ENCODE measurements around the gene TRMT11.

The TRMT11 gene

DNA sequence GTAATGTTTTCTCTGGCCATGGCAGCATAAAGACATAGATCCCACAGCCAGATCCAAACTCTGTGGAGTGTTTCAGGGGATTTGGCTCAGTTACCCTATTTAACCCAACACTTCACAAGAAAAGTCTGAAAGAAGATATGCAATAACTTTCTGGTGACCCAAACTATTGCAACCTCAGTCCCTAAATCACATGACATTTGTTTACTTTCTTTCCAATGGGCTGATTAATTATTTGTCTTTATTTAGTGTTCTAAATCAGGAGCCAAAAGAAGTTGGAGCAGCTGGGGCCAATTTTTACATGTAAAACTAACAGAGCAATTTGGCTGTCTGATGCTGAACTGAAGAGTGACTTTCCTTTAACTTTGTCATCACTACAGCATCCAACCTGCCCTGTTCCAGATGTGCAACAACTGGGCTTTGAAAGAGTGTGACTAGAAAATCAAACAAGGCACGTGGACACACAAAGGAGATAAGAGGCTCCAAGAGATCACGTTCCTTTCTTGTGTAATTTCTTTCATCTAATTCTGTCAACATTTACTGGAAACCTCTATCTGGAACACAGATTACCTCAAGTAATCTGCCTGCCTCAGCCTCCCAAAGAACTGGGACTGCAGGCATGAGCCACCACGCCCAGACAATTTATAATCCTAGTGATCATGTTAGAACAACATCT is 90.8 kb downstream of the TRMT11 start:
- no peak for DNase-seq (ENCODE audit: low read depth)

DNA sequence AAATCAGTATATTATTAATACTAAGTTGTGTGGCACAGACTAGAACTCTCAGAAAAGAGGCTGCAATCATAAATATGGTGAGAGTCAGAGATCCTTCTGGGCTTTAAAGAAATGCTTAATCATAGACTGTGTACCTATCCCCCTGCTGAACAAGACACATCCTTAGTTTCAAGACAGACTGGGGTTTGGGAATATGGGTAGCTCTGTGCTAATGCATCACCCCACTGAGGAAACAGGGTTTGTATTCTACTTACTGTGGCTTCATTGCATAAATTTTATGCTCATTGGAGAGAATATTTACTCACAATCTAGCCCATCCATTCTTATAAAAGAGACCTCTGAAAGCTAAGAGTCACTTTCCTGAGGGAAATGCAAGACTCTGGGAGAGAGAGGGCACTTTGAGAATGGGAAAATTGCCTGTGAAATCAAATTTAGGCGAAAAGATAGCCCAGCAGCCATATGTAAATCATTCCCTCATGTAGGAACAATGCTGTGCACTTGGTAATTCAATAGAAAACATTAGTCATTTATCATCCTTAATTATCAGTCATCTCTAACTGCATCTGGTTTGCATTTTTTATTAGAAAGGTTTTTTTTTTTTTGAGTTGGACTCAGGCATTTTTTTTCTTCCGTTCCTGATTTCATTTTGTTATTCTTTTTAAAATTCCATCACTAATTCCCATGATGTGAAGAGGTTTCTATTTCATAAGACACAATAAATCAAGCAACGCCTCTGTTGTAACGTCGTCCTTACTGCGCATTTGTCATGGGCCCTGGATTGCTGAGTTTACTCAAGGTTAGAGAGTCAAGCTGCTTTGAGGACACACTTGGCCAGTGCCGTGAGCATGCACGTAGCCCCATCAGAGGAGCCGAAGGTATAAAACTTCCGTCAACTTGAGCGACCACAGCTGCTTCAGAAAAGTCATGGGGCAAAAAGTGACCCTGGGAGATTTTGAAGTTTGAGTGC is 91.8 kb downstream of the TRMT11 start:
- no peak for DNase-seq (ENCODE audit: low read depth)

DNA sequence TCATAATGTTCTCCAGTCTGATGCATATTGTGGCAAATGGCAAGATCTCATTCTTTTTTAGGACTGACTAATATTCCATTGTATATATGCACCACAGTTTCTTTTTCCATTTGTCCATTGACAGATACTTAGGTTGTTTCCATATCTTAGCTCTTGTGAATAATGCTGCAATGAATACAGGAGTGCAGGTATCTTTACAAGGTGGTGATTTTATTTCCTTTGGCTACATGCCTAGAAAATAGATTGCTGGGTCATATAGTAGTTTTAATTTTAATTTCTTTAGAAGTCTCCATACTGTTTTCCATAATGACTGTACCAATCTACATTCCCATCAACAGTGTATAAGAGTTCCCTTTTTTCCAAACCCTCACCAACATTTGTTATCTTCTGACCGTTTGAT is 97.5 kb downstream of the TRMT11 start:
- DNase-seq (ENCODE audit: low read depth), result no peak

DNA sequence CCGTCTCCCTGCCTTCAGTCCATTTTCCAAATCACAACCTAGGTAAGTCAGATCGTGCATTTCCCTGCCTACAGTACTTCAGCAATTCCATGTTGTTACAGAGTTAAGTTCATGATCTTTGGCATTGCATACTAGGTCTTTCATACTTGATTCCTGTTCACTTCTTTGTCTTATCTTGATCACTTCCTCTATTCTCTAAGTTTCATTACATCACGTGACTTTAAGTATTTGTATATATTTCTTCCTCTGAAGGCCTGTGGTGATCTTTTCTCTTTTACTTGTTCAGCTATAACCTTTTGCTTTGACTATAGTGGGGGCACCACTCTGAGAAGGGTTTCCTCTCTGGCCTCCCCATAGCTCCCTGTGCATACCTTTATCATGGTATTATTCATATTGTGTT is 100.2 kb downstream of the TRMT11 start:
- DNase-seq (ENCODE audit: low read depth), result no peak

All from activated T-cell treated with anti-CD3 and anti-CD28 coated beads for 1 hour (primary cell).